NCI-H2227 (cell line): ENCODE data around the gene SGCA.

Experiments
- DNase-seq: peaks from one replicate; lab custom pipeline; 2025; ENCODE audit not compliant: unreplicated experiment; lab: John Stamatoyannopoulos, UW

The SGCA gene

DNA sequence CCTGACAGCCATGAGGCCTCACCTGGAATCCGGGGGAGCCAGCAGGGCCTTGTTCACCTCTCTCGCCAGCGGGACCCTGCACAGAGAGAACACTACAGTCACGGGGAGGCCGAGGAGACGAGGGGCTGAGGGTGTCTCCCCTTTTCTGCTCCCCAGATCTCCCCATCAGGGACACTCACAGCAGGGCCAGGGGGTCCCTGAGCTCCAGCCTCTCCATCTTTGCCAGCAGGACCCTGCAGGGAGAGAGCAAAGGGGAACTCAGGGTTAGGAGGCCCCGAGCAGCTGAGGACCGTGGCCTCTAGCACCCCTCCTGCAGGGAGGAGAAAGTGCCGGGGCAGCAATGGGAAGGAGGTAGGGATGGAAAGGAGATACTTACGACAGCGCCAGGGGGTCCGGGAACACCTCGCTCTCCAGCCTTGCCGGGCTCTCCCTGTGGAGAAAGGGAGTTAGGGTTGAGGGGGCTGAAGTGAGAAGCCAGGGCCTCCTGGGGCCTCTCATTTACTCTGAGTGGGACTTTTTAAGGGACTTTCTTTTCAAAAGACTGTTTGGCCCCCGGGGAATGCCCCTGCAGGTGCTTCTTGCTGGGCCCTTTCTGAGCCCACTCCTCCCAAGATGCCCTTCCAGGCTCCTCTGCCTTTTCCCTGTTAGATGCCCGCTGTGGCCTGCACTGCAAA, 26.9 kb downstream of the SGCA start:
- DNase-seq: no peak

DNA sequence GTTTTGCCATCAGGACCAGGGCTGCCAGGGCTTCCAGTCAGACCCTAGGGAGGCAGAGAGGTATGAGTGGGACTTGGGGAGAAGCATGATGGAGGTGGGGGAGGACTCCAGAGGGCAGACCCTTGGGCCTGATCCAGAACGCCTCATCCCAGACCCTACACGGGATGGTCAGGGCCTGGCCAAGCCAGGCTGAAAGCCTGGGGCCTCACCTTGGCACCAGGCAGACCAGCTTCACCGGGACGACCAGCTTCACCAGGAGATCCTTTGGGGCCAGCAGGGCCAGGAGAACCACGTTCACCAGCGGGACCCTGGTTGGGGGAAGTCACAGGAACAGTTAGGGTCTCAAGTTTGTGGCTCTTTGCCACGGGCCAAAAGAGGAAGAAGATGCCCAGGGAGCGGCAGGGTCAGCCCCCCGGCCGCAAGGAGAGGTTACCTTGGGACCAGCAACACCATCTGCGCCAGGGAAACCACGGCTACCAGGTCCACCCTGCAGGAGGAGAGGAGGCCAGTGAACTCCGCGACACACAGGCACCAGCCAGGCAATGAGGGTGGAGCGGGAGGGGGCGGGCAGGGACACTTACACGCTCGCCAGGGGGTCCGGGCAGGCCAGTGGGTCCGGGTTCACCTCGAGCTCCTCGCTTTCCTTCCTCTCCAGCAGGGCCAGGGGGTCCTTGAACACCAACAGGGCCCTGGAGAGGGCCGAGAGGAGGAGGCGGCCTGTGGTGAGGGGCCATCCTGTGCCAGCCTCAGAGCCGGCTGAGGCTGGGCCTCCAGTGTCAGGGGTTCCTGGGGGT, 28.5 kb downstream of the SGCA start:
- no peak for DNase-seq

DNA sequence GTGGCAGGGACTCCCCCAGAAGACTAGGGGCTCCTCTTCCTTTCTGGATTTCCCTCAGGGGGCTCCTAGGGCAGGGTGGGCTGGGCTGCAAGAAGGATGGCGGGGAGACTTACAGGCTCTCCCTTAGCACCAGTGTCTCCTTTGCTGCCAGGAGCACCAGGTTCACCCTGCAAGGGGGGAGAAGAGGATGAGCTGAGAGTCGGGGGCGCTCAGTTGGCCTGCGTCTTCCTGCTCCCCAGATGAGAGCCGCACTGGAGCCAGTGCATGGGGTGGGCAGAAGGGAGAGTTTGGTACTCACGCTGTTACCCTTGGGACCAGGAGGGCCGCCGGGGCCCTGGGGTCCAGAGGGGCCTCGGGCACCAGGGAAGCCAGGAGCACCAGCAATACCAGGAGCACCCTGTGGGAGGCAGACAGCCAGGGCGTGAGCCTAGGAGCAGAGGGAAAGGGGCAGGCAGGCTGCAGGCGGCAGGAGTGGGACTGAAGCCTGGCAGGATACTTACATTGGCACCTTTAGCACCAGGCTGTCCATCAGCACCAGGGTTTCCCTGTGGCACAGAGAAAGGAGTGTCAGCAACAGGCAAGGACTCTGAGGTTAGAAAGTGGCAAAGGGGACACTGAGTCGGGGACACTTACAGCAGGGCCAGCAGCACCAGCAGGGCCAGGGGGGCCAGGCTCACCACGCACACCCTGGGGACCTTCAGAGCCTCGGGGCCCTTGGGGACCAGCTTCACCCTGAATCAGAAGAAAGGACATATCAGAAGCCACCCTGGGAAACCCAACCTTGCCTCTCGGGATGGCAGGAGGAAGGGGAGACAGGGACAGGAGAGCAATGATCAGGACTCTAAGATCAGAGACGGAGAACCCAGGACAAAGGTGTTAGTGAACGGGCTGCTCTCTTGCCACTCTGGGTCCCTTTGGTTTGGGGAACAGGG, 29.4 kb downstream of the SGCA start:
- DNase-seq: no peak

DNA sequence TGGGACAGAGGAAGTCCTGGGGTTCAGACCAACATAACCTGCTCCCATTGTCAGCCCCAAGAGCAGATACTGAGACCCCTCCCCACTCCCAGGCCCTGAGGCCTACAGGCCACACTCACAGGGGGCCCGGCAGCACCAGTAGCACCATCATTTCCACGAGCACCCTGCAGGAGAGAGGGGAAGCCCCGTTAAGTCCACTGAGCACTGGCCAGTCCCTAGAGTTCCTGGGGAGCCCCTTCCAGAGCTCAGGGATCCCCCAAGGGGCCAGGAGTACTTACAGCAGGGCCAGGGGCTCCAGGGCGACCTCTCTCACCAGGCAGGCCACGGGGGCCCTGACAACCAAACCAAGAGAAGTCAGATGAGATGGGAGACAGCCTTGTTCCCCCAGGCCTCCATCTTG, 30.2 kb downstream of the SGCA start:
- no peak for DNase-seq

DNA sequence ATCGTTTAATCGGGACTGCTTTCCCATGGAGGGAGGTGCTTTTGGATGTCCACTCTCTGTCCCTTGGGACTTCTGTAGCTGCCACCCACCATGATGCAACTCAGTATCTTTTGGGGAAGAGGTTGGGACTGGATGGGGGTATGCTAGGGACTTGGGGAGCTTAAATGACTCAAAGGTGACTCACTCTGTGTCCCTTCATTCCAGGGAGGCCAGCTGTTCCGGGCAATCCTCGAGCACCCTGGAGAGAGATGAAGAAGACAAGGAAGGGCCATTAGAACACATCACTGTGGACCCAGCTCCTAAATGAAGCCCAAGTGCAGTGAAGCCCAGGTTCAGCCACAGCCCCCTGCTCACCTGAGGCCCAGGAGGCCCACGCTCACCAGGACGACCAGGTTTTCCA, 31.0 kb downstream of the SGCA start:
- no peak for DNase-seq

DNA sequence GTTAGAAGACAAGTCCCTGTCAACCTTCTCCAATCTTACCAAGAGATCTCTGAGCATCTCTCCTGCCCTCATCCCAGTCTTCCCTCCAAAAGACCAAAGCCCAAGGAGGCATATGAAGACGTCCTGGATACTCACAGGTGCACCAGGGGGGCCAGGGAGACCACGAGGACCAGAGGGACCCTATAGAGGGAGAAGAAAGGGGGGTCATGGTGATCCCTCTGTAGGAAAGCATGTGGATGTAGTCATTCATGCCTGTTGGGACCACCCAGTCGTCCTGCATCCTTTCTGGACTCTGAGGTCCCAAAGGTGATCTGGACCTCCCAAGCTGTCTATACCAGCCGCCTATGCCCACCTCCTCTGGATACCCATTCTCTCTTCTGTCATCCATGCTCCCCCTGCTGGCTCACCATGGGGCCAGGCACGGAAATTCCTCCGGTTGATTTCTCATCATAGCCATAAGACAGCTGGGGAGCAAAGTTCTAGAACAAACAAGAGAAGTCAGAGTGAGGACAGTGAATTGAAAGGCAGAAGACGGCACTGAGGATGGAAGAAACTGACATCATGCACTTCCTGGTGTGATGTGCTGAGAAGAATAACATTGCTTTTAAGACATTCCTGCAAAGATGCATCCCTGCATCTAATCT, 32.3 kb downstream of the SGCA start:
- DNase-seq: peak; percentile 52

DNA sequence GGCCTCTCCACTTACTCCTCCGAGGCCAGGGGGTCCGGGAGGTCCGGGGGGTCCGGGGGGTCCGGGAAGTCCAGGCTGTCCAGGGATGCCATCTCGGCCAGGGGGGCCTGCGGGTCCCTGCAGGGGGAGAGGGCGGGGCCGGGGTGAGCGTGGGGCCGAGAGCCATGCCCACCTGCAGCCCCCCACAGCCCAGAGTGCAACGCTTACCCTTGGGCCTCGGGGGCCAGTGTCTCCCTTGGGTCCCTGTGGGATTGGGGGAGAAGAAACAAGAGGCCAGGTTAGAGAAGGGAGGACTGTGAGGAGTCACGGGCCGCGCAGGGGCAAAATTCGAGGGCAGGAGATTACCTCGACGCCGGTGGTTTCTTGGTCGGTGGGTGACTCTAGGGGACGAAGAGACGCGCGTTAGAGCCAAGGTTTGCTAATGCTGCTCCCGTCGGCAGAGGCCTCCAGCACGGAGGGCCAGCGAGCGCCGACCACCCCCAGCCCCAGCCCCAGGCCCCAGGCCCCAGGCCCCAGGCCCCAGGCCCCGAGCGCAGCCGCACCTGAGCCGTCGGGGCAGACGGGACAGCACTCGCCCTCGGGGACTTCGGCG, 33.5 kb downstream of the SGCA start:
- DNase-seq: no peak

DNA sequence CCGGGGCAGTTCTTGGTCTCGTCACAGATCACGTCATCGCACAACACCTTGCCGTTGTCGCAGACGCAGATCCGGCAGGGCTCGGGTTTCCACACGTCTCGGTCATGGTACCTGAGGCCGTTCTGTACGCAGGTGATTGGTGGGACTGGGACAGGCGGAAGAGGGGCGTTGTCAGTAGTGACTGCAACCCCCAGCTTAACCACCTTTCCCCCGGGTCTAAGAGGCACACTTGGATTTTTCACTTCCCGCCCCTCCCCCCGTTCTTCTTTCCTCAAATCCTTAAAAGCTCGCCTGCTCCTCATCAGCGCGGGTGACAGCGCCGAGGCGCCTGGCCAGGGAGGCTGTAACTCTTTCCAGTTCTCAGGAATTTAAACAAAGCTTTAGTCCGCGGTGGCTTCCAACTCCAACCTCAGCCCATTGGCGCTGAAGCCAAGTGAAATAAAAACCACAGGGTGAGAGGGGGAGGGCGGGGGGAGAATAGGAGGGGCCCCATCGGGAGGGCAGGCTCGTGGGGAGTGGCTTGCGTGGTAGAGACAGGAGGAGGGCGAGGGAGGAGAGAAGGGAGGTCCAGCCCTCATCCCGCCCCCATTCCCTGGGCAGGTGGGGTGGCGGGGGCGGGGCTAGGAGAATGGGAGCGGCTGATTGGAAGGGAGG, 34.1 kb downstream of the SGCA start:
- peak; percentile 87 for DNase-seq

DNA sequence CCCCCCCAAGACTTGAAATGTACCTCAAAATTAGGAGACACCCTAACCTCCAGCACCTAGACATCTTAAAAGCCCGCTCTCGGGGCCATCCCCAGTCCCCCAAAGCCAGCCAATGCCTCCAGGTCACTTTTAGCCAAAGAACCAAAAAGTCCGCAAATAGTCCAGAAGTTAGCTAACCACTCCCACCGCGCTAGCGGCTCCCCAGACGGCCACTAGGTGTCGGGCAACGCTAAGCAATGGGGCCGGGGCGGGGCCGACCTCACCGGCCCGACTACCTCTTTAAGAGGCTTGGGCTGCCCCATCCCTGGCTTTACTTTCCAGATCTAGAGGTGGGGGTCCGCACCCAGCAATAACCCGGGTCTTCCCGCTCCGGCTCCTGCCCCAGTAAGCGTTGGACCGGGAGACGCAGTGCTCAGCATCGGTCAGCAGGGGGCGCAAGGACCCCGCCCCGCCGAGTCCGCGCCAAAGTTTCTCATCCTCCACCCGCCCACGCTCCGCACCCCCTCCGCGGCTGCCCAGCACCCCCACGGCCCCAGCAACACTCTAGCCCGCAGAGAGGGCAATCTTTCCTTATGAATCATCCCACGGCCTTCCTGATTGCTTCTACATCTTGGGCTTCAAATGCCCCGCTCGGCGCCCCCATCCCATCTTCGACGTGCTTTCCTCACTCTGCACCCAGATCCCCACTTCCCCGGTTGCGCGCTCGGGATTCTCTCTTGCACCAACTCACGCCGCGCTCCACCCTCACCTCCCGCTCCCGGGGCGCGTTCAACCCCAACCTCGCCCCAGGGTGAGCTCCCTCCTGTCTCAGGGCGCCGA, 34.9 kb downstream of the SGCA start:
- DNase-seq: peak; percentile 89

DNA sequence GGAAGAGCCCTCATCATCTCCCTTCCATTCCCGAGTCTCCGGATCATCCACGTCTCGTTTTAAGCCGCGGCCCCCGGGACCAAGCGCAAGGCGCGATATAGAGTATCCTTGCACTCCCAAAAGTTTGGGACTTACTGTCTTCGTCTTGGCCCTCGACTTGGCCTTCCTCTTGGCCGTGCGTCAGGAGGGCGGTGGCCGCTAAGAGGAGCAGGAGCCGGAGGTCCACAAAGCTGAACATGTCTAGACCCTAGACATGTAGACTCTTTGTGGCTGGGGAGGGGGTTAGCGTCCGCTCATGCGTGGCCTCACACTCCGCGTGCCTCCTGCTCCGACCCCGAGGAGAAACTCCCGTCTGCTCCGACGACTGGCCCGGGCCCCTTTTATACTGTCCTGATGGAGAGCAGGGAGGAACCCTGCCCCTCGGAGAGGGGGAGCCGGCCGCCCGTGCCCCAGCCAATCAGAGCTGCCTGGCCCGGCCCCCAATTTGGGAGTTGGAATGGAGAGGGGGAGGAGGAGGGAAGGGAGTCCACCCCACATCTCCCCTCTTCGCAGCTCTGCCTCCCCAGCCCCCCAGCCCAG, 35.6 kb downstream of the SGCA start, which contains the start of gene COL1A1:
COL1A1 (minus strand) TSS at position 356 of the 579 bp plus-strand sequence; CDS start at position 238, 118 bp downstream.
- DNase-seq: no peak

DNA sequence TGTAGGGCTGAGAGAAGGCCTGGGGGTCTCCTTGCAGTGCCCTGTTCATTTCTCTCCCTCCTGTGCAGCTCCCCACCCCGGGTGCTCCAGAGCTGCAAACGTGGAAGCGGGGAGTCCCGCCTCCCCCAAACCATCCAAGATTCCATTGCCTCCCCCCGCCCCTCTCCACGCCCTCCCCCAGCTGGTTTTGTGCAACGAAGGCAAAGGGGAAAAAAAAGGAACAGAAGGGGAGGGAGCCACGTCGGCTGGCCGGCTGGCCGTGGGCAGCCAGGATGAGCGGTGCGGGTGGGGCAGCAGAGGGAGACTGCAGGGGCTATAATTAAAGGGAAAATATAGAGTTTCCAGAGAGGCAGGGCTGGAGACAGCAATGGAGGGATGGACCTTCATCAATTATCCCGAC, 37.3 kb downstream of the SGCA start:
- DNase-seq: peak; percentile 43

DNA sequence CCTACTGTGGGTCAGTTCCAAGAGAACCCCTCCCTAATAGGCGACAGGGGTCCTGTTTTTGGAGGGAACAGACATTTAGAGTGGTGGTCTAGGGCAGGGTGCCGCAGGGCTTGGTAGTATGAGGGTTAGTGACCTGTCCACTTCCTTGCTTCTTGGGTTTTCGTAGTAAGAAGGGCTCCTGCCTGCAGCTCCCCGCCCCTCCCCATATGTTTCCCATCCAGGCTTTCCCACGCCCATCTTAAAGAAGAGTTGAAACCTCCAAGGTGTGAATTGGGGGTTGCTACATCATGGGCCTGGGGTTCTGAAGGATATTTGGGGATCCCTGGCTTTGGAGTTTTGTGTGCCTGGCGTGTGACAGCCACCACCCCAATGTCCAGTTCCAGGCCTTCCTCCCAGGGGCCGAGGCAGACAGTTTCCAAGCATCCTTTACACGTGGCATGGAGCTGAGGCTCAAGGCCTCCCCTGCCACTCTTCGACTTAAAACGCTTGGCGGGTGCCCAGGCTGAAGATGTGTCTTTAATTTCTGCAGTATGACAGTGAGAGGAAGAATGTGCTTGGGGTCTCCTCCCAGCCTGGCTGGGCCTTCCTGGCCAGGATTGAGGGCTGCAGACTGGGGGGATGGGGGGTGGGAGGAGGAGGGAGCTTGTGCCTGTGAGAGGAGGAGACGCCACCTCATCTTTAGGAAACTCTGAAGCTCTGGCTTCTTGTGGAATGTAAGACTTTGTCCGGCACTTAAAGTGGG, 38.0 kb downstream of the SGCA start:
- no peak for DNase-seq

DNA sequence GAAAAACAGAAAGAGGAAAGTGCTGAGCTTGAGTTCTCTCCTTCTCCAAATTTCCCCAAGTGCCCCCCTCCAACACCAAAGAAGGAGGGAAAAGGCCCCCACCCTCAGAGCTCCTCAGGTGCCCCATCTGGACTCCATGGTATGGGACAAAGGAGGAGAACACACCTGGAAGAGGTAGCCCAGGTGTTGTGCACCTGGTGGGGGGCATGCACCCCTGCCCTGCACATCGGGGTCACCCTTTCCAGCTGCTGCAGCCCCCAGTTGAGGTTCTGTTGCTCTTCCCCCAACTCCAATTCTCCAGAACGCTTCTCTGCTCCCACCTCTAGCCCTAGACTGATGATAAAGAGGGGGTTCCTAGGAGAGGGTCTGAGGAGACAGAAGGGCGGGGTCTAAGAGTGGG, 38.6 kb downstream of the SGCA start:
- no peak for DNase-seq

DNA sequence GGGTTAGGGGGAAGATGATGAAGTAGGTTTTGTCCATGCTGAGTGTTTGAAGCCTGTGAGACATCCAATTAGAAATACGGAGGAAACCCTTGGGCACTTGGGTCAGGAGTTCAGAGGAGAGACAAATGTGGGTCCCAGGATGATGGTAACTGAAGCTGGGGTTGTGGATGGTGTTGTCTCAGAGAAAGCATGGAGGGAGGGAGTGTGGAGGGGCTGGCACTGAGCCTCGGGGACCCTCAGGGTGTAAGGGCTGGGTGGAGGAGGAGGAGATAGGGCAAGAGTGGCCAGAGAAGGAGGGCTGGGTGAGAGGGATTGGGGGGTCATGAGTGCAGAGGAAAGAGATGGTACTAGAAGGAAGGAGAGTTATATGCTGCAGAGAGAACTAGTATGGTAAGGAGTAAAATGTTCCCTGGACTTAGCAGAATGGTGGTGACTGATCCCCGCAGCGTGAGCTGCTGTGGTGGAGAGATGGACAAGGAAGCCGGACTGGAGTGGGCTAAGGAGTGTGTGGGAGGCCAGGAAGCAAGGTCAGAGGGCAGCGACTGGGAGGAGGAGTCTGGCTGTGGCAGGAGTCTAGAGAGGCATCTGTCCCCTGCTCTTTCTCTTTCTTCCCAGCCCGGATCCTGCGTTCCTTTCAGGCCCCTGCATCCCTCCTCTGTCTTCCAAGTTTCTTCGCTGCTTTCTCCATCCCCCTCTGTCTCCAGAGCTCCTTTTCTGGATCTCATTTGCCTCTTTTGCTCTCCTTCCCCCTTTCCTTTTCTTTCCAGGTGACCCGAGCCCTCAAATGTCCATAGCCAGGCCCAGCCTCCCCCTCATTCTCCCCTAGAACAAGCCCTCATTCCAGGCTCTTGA, 39.5 kb downstream of the SGCA start:
- no peak for DNase-seq

DNA sequence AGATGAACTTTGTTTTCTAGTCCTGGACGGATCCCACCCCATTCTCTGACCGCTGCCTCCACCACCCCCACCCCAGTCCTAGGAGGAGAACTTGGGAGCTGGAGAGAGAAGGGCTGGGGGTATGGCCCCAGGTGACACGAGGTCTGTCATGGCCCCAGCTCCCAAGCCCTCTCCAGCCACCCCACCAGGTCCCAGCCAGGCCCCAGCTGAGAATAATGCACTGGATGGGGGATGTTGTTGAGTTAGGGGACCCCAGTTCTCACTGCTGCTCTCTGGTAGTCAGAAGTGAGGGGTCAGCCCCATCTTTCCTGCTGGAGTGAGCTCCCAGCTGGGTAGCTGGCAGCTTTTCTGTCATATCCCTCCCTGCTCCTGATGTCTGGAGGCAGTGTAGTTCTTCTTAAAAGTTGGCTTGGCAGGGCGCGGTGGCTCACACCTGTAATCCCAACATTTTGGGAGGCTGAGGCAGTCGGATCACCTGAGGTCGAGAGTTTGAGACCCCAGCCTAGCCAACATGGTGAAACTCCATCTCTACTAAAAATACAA, 40.2 kb downstream of the SGCA start:
- no peak for DNase-seq

DNA sequence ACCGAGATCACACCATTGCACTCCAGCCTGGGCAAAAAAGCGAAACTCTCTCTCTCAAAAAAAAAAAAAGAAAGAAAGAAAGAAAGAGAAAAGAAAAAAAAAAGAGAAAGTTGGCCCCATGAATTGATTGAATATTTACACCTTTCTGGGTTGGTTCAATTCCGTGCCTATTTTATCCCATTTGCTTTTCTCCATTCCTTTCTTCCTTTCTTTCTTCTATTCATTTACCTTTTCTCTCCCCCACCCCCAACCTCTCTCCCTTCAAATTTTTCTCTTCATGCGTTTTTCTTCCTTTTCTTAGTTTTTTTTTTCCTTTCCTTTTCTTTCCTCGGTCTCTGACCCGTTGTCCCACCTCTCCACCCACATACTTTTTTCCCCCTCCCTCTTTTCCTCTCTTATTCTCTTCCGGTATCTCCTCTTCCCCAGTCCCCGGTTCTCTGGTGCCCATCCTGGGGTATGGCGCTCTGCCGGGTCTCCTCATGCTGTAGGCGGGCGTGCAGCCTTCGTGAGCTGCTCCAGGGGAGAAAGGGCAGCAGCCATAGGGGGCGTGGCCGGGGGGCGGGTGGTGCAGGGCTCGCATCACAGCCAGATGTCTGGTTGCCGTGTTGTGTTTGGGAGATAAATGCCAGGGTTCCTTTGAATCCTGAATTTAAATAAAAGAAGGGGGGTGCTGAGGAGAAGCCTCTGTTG, 40.9 kb downstream of the SGCA start:
- peak; percentile 81 for DNase-seq
